ENCODE data around the gene SIK2. TPM values are rescaled to one million over a fixed set of nuclear protein-coding genes. Genes with fewer than 3 reads are reported as not detected.
A peak's percentile ranks its signal among the peaks of the same experiment; 100 is the strongest.

The SIK2 gene
- total RNA-seq, 1 donor from 2014 or later, result 10.0 TPM

- H3K4me3 Mint-ChIP-seq, result no peak overlapping the region
- no peaks in the 10 kb centered on the region for H3K27me3 Mint-ChIP-seq
- intact Hi-C loops (cut with micrococcal nuclease), result no loop called here
- ATAC-seq (ENCODE audit: low read depth), result no peak
- DNase-seq, result no peak
- H3K9me3 Mint-ChIP-seq, result no peaks in the 10 kb centered on the region
- no peak for TF ChIP-seq CTCF (IDR thresholded peaks at IDR 0.05)
- ChIA-PET CTCF (interaction anchor here (0.5 to 3.0 kb wide), 2 partner anchors 17 to 193 kb away, joined by 3 to 12 read pairs; no protein-coding TSS in a partner anchor), POLR2A (no interaction called here)
- no peak overlapping the region for H3K27ac Mint-ChIP-seq
- peaks cover 78% of the 10 kb centered on the region for H3K36me3 Mint-ChIP-seq (ENCODE audit: low read depth)
- peaks cover 11% of the 10 kb centered on the region for H3K4me1 Mint-ChIP-seq
Measured at GRCh38 chr11:111759778-111760407, 157.6 kb downstream of the SIK2 start.

DNA sequence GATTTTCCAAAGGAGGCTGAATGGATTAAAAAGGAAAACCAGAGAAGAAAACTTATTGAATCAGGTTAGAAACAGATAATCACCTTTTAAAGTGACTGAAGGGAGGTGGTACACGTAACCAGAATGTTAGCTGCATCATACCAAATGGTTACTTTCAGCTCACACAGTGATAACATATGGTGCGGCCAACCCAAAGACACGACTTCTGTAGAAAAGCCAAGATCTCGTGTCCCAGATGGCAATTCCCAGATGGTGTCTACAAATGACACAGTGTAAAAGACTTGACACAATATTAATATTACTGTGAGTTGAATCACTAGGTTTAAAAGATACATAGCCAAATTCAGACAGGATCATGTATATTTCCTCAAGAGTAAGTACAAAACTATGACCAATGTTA is 158.8 kb downstream of the SIK2 start:
- intact Hi-C loops (cut with micrococcal nuclease), result no loop called here
- Mint-ChIP-seq H3K27ac (no peak overlapping the region), H3K36me3 (ENCODE audit: low read depth) (peaks cover 77% of the 10 kb centered on the region), H3K4me1 (peaks cover 16% of the 10 kb centered on the region), H3K9me3 (no peaks in the 10 kb centered on the region), H3K27me3 (no peaks in the 10 kb centered on the region), H3K4me3 (no peak overlapping the region)
- POLR2A ChIA-PET, result no interaction called here
- no peak for DNase-seq
- CTCF ChIA-PET, result interaction anchor here (1.1 to 3.0 kb wide), 3 partner anchors 16 to 174 kb away, joined by 3 to 12 read pairs (median 6); no protein-coding TSS in a partner anchor
- TF ChIP-seq CTCF (IDR thresholded peaks at IDR 0.05), result no peak
- ATAC-seq (ENCODE audit: low read depth), result no peak

DNA sequence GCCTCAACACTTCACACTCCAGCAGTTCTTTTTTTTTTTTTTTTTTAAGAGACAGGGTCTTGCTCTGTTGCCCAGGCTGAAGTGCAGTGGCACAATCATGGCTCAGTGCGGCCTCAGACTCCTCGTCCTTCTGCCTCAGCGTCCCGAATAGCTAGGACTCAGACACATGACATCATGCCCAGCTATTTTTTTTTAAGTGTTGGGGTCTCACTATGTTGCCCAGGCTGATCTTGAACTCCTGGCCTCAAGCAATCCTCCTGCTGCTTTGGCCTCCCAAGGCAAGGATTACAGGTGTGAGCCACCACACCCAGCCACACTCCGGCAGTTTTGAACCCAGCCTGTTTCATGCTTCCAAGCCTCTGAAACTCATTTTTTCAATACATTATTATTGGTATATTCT is 160.3 kb downstream of the SIK2 start:
- no peaks in the 10 kb centered on the region for H3K27me3 Mint-ChIP-seq
- CTCF ChIA-PET, result interaction anchor here (2.5 to 3.0 kb wide), 2 partner anchors 14 to 175 kb away, joined by 6 to 12 read pairs; no protein-coding TSS in a partner anchor
- DNase-seq, result no peak
- intact Hi-C loops (cut with micrococcal nuclease), result no loop called here
- H3K4me3 Mint-ChIP-seq, result no peak overlapping the region
- POLR2A ChIA-PET, result no interaction called here
- peaks cover 66% of the 10 kb centered on the region for H3K36me3 Mint-ChIP-seq (ENCODE audit: low read depth)
- H3K27ac Mint-ChIP-seq, result no peak overlapping the region
- TF ChIP-seq CTCF (IDR thresholded peaks at IDR 0.05), result no peak
- H3K4me1 Mint-ChIP-seq, result peaks cover 25% of the 10 kb centered on the region
- no peak for ATAC-seq (ENCODE audit: low read depth)
- H3K9me3 Mint-ChIP-seq, result no peaks in the 10 kb centered on the region

DNA sequence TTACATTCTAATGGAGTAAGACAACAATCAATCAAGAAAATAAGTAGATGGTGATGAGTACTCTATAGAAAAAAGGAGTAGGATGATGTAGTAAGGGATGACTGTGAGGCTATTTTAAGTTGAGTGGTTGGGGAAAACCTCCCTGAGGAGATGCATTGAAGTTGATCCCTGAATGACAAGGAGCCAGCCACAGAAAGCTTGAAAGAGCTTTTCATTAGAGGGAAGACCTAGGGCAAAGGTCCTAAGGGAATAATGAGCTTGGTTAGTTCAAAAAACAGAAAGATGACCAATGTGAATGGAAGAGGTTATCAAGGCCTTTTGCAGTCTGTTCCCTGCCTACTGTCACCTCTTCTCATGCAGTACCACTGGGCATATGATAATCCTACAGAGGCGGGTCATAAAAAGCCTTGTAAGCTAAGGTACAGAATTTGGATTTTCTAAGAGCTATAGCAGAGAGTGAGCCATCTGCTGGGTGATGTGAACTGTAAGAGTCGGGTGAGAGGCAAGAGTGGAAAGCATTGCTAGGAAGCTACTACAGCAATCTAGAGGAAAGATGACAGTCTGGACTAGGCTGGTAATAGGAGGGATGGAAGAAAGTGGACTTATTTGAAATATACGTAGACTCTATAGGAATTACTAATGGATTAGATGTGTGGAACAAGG is 160.9 kb downstream of the SIK2 start:
- CTCF ChIA-PET, result interaction anchor here (1.0 to 2.5 kb wide), 2 partner anchors 14 to 176 kb away, joined by 6 to 7 read pairs; no protein-coding TSS in a partner anchor
- DNase-seq (no peak), ATAC-seq (ENCODE audit: low read depth) (no peak)
- intact Hi-C loops (cut with micrococcal nuclease), result no loop called here
- H3K36me3 Mint-ChIP-seq (ENCODE audit: low read depth), result peaks cover 60% of the 10 kb centered on the region
- no peaks in the 10 kb centered on the region for H3K9me3 Mint-ChIP-seq
- H3K27me3 Mint-ChIP-seq, result no peaks in the 10 kb centered on the region
- POLR2A ChIA-PET, result no interaction called here
- no peak overlapping the region for H3K27ac Mint-ChIP-seq
- peaks cover 25% of the 10 kb centered on the region for H3K4me1 Mint-ChIP-seq
- no peak overlapping the region for H3K4me3 Mint-ChIP-seq
- TF ChIP-seq CTCF (IDR thresholded peaks at IDR 0.05), result no peak

DNA sequence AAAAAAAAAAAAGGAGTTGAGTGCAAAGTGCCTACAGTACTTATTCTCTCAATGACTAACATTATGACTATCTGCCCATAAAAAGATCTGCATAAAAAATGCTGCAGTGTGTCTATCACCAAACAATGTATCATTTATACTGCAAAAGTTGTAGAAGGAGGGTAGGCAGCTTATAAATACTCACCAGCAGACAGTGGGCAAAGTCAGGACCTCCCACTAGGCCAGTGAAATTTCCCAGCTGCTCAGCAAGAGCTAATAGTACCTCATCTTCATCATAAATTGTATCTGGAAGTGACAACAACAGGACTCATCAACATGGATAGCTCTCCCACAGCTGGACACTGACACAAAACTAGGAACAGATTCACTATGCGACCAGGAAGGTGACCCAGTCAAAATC is 162.4 kb downstream of the SIK2 start:
- Mint-ChIP-seq H3K36me3 (ENCODE audit: low read depth) (peaks cover 46% of the 10 kb centered on the region), H3K4me3 (peak overlapping the region; percentile 100), H3K27me3 (no peaks in the 10 kb centered on the region), H3K27ac (no peak overlapping the region), H3K9me3 (no peaks in the 10 kb centered on the region), H3K4me1 (peaks cover 25% of the 10 kb centered on the region)
- TF ChIP-seq CTCF (IDR thresholded peaks at IDR 0.05), result no peak
- ChIA-PET CTCF (interaction anchor here (0.6 to 4.6 kb wide), 3 partner anchors 12 to 123 kb away, joined by 3 to 47 read pairs (median 4); no protein-coding TSS in a partner anchor), POLR2A (interaction anchor here (1.0 kb wide), 1 partner anchor 14 kb away, joined by 3 read pairs; no protein-coding TSS in a partner anchor)
- DNase-seq (no peak), ATAC-seq (ENCODE audit: low read depth) (no peak)
- intact Hi-C loops (cut with micrococcal nuclease), result loop anchor here (5.0 kb wide), 1 partner anchor 108 kb away; the partner anchor contains the start of gene ALG9
